Raji (cell line): Measurements from ENCODE around the gene MAST3.

ENCODE experiments used
- POLR2A ChIP-seq: IDR thresholded peaks from 2 replicates; pipeline ENCODE4 v1.6.1; 2011; ENCODE audit warnings: low read depth, low read length, control low read depth; ENCODE audit not compliant: insufficient read depth

MAST3 gene

GRCh38 chr19:18192673-18193387 is 95.3 kb downstream of the MAST3 start, which contains the start of gene MPV17L2:
TSS of gene MPV17L2 (plus strand) at chr19:18193218. CDS start at chr19:18193282, 64 bp downstream.
- peak; percentile 60 for TF ChIP-seq POLR2A

- TF ChIP-seq POLR2A, result peak; percentile 9; the same call in 1 of the 2 replicates
Measured at GRCh38 chr19:18193388-18194180, 96.0 kb downstream of the MAST3 start.

GRCh38 chr19:18194181-18194530 is 96.6 kb downstream of the MAST3 start:
- no peak for TF ChIP-seq POLR2A

- no peak for TF ChIP-seq POLR2A
Measured at GRCh38 chr19:18194554-18195238, 97.1 kb downstream of the MAST3 start.

- no peak for TF ChIP-seq POLR2A
Measured at GRCh38 chr19:18196511-18196845, 98.9 kb downstream of the MAST3 start.

GRCh38 chr19:18197306-18197705 is 99.7 kb downstream of the MAST3 start:
- TF ChIP-seq POLR2A, result no peak

GRCh38 chr19:18197941-18198340 is 100.4 kb downstream of the MAST3 start:
- TF ChIP-seq POLR2A, result no peak

- no peak for TF ChIP-seq POLR2A
Measured at GRCh38 chr19:18198374-18198773, 100.8 kb downstream of the MAST3 start.
